ENCODE results near the gene NMRK2. TPM values are rescaled to one million over a fixed set of nuclear protein-coding genes. Genes with fewer than 3 reads are reported as not detected.

The NMRK2 gene
- total RNA-seq, 1 experiment from 2014 or later: 61.9 TPM

GRCh38 chr19:3910105-3910504 is 22.8 kb upstream of the NMRK2 start:
- ATAC-seq: no peak
- no peak for TF ChIP-seq SOX15 (CRISPR knock-in tag; IDR thresholded peaks at IDR 0.05)
- 0 out of 2 replicates have a peak, but pooled peaks have one; percentile 58 for TF ChIP-seq GTF2I (CRISPR knock-in tag; conservative IDR thresholded peaks at IDR 0.05)
- ChIA-PET CTCF (no interaction called here), POLR2A (no interaction called here)
- peaks cover 14% of the 10 kb centered on the region for H3K9me3 Mint-ChIP-seq
- no peak for DNase-seq (ENCODE audit: low spot score)
- peaks cover 35% of the 10 kb centered on the region for H3K36me3 Mint-ChIP-seq
- no peaks in the 10 kb centered on the region for H3K27me3 Mint-ChIP-seq (ENCODE audit: low read depth)
- H3K4me1 Mint-ChIP-seq: no peaks in the 10 kb centered on the region
- H3K27ac Mint-ChIP-seq: no peak overlapping the region
- H3K4me3 Mint-ChIP-seq: no peak overlapping the region

DNA sequence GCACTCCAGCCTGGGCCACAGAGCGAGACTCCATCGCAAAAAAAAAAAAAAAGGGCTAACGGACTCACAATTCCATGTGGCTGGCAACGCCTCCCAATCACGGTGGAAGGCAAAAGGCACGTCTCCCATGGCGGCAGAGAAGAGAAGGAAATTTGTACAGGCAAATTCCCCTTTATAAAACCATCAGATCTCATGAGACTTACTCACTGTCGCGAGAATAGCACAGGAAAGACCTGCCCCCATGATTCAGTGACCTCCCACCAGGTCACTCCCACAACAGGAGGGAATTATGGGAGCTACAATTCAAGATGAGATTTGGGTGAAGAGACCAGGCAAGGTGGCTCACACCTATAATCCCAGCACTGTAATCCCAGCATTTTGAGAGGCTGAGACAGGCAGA is 18.7 kb upstream of the NMRK2 start:
- CTCF ChIA-PET: no interaction called here

More for the DNA sequence above, 18.7 kb upstream of the NMRK2 start:
- peaks cover 18% of the 10 kb centered on the region for H3K9me3 Mint-ChIP-seq
- no peak for ATAC-seq
- no peaks in the 10 kb centered on the region; the same call in 1 of the 2 replicates for H3K27me3 Mint-ChIP-seq (ENCODE audit: low read depth)
- no peak for DNase-seq (ENCODE audit: low spot score)
- no peak overlapping the region for H3K27ac Mint-ChIP-seq
- no peak overlapping the region for H3K4me3 Mint-ChIP-seq
- no peak for TF ChIP-seq EMX1 (CRISPR knock-in tag; IDR thresholded peaks at IDR 0.05)
- no peak for TF ChIP-seq ELF4 (CRISPR knock-in tag; IDR thresholded peaks at IDR 0.05; ENCODE audit: low read depth)
- TF ChIP-seq, protein P1, sequence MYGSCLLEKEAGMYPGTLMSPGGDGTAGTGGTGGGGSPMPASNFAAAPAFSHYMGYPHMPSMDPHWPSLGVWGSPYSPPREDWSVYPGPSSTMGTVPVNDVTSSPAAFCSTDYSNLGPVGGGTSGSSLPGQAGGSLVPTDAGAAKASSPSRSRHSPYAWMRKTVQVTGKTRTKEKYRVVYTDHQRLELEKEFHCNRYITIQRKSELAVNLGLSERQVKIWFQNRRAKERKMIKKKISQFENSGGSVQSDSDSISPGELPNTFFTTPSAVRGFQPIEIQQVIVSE (CRISPR knock-in tag; IDR thresholded peaks at IDR 0.05; ENCODE audit: borderline replicate concordance): no peak
- no peak for TF ChIP-seq ZNF671 (CRISPR knock-in tag; IDR thresholded peaks at IDR 0.05)
- no peak for TF ChIP-seq ZNF532 (CRISPR knock-in tag; IDR thresholded peaks at IDR 0.05; ENCODE audit: borderline replicate concordance)
- TF ChIP-seq, protein P2, sequence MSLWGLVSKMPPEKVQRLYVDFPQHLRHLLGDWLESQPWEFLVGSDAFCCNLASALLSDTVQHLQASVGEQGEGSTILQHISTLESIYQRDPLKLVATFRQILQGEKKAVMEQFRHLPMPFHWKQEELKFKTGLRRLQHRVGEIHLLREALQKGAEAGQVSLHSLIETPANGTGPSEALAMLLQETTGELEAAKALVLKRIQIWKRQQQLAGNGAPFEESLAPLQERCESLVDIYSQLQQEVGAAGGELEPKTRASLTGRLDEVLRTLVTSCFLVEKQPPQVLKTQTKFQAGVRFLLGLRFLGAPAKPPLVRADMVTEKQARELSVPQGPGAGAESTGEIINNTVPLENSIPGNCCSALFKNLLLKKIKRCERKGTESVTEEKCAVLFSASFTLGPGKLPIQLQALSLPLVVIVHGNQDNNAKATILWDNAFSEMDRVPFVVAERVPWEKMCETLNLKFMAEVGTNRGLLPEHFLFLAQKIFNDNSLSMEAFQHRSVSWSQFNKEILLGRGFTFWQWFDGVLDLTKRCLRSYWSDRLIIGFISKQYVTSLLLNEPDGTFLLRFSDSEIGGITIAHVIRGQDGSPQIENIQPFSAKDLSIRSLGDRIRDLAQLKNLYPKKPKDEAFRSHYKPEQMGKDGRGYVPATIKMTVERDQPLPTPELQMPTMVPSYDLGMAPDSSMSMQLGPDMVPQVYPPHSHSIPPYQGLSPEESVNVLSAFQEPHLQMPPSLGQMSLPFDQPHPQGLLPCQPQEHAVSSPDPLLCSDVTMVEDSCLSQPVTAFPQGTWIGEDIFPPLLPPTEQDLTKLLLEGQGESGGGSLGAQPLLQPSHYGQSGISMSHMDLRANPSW (CRISPR knock-in tag; conservative IDR thresholded peaks at IDR 0.05; ENCODE audit: low read depth): no peak
- TF ChIP-seq ETV6 (CRISPR knock-in tag; IDR thresholded peaks at IDR 0.05): no peak
- TF ChIP-seq, protein P3, sequence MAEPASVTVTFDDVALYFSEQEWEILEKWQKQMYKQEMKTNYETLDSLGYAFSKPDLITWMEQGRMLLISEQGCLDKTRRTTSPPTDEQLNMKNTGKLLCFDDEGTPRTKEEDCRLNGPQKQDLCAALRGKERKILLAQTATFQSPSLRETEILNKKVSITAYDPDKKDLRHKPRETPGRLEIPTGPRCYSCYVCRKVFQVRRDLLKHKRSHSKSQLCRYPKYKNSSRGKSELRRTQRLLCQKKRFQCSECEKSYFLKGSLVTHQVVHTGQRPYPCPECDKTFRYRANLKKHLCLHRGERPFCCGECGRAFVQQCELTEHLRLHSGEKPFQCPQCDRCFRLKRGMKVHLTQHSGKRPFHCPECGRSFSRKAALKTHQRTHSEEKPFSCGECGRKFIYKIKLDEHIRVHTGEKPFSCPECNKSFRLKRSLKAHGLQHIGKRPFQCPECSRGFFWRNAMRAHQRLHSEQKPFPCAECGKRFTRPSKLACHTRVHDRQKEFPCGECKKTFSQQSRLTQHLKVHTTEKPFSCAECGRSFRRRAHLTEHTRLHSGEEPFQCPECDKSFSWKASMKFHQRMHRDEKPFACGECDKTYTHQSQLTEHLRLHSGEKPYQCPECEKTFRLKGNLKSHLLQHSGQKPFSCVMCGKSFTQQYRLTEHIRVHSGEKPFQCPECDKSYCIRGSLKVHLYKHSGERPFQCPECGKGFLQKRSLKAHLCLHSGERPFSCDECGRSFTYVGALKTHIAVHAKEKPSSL (CRISPR knock-in tag; conservative IDR thresholded peaks at IDR 0.05): no peak
- TF ChIP-seq USF1 (CRISPR knock-in tag; IDR thresholded peaks at IDR 0.05): no peak
- peaks cover 58% of the 10 kb centered on the region for H3K36me3 Mint-ChIP-seq
- POLR2A ChIA-PET: no interaction called here
- no peaks in the 10 kb centered on the region for H3K4me1 Mint-ChIP-seq
